Loucy (cell line): ENCODE measurements around the gene RNFT2.

Experiments used
- EZH2phosphoT487 ChIP-seq: fragments of 200-600 bp; IDR thresholded peaks from 2 replicates; pipeline ENCODE4 v1.6.1; 2018; ENCODE audit warnings: antibody characterized with exemption, mild to moderate bottlenecking, moderate library complexity, borderline replicate concordance
- TF ChIP-seq, protein P1 (sequence below): fragments of 200-600 bp; sonication (generic); conservative IDR thresholded peaks from 2 replicates; pipeline ENCODE4 v1.5.1; 2014; ENCODE audit warnings: mild to moderate bottlenecking, antibody characterized with exemption, low read length

GRCh38 chr12:116812238-116812637, 74.1 kb downstream of the RNFT2 start:
- TF ChIP-seq, protein P1, sequence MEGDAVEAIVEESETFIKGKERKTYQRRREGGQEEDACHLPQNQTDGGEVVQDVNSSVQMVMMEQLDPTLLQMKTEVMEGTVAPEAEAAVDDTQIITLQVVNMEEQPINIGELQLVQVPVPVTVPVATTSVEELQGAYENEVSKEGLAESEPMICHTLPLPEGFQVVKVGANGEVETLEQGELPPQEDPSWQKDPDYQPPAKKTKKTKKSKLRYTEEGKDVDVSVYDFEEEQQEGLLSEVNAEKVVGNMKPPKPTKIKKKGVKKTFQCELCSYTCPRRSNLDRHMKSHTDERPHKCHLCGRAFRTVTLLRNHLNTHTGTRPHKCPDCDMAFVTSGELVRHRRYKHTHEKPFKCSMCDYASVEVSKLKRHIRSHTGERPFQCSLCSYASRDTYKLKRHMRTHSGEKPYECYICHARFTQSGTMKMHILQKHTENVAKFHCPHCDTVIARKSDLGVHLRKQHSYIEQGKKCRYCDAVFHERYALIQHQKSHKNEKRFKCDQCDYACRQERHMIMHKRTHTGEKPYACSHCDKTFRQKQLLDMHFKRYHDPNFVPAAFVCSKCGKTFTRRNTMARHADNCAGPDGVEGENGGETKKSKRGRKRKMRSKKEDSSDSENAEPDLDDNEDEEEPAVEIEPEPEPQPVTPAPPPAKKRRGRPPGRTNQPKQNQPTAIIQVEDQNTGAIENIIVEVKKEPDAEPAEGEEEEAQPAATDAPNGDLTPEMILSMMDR, result no peak
- TF ChIP-seq EZH2phosphoT487, result no peak
